GM18861 (cell line): Measurements from ENCODE around the gene ST6GALNAC6.
A peak's percentile ranks its signal among the peaks of the same experiment; 100 is the strongest.
"Not testable (repeated sequence)": the region's sequence is repeated elsewhere in the genome, so short reads cannot be mapped to it uniquely, and the experiment has no call there.

Experiments used
- ATAC-seq: cut with Tn5 transposase; IDR thresholded peaks from one replicate; pipeline ENCODE4 v1.9.1; 2021; ENCODE audit not compliant: unreplicated experiment

ST6GALNAC6 gene

DNA sequence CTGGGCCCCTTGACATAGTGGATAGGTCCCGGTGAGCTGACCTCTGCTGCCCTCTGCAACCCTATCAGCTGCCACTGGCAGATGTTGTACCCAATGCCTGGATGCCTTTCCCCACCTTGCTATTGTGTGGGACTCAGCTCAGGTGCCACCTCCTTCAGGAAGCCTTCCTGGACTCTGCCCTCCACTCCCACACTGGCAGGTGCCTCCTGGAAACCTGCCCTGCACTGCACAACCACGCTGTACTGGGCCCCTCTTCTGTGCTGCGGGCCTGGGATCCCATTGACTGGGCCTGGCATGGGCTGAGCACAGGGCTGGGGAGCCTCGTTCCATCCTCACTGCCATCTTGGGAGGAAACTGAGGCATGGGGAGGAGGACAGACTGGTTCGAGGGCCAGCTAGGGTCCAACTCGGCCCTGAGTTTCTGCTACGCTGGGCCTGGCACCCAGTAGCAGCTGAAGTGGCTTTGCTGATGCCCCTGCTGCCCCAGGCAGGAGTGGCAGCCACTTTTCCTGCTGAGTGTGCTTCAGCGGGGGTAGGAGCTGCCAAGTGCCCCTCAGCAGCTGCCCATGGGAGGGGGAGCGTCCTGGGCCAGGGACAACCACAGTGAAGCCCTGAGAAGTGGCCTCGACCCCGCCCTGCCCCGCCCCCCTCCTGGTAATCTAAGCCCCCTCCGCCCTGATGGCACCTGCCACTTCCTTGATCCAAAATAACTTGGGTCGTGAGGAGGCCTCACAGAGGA, 23.2 kb downstream of the ST6GALNAC6 start:
- no peak for ATAC-seq

DNA sequence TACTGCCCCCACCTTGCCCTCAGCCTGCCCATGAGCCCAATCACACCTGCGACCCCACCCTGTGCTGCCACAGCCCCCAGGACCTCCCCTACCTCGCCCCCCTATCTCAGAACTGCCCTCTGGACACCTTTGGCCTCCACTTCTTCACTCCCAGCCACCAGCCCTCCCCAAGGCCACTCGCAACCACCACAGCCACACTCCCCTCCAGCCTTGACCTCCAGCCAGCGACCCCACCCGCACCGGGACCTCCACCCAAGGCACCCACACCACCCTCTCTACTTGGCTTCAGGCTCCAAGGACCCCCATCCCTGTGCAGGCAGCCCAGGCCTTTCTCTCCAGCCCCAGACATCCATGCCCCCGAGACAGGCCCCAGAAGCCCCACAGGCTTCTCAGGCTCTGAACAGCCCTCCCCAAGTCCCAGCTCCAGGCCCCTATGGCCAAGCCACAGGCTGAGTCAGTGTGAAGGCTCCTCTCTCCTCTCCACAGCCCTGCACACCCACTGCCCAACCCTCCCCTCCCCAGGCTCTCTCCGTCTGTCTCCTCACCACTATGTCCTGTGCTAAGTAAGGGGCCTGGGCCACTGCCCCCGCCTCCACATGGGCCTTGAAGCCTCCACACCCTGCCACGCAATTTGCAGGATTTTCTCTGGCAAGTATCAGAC, 24.0 kb downstream of the ST6GALNAC6 start:
- no peak for ATAC-seq

DNA sequence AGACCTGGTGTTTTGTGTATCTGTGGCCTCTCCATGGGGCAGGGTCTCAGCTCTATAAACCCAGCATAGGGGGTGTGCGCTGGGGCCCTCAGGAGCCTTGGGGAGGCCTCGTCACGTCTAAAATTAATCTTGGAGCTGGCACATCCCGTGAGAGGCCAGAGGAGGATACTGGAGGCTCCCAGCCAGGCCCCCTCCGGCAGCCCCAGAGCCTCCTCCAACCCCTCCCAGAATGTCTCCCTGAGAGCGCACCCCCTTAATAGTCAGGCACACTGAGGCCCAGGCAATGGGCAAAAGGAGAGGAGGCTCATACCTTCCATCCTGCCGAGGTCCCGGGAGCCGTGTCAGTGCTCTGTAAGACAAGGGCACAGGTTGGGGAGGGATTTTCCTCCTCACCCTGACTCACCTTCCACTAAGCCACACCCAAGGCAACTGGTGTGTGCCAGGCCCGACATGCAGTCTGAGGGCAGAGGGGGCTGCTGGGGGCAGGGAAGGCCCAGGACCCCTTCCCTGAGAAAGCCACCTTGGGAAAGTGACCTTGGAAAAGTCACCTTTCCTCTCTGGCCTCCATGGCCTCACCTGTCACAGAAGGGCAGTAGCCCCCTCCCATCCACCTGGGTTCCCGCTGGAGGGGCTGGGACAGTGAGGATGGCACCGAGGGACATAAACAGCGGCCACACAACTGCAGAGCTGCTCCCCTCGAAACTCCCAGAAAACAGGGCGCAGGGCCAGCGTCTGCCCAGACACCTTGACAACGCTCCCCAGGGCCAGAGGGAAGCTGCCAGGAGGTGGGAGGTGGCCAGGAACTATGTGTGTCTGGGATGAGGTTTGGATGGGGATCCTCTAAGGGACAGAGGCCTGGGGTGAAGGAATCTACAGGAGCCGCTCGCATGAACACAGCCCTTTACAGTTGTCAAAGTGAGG, 24.8 kb downstream of the ST6GALNAC6 start:
- no peak for ATAC-seq

DNA sequence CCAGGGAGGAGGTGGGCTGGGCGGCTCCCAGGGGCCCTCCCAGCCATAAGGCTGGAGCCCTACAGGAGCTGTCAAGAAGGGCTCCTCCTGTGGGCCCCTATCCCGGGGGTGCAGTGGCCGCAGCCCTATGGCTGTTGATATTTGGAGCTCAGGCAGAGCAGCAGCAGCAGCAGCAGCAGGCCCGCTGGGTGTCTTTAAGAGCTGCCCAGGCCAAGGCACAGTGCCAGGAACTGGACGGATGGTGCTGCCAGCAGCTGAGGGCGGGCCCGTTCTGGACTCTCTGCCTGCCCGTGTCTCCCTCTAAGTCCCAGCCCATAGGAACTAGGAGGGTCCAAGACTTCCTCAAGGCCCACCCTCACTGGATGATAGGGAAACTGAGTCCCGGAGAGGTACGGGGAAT, 25.5 kb downstream of the ST6GALNAC6 start:
- ATAC-seq = no peak

DNA sequence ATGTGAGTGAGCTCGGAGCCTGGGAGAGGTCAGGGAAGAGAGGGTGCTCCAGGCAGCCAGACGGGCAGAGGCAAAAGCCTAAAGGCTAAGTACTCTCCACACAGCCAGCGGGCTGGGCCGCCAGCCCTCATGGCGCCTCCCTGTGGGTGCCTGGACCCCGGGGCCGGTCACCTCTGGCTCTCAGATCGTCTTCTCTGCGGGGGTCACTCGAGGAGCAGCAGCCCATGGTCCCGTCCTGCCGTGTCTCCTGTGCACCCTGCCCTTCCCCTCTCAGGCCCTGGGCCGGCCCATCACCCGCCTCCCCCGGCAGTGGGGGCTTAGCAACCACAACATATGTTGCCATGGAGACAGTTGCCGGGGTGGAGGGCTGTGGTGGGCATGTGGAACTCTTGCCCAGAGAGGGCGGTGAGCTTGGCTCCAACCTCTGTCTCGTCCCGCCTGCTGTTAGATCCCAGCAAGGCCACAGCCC, 26.1 kb downstream of the ST6GALNAC6 start:
- no peak for ATAC-seq

DNA sequence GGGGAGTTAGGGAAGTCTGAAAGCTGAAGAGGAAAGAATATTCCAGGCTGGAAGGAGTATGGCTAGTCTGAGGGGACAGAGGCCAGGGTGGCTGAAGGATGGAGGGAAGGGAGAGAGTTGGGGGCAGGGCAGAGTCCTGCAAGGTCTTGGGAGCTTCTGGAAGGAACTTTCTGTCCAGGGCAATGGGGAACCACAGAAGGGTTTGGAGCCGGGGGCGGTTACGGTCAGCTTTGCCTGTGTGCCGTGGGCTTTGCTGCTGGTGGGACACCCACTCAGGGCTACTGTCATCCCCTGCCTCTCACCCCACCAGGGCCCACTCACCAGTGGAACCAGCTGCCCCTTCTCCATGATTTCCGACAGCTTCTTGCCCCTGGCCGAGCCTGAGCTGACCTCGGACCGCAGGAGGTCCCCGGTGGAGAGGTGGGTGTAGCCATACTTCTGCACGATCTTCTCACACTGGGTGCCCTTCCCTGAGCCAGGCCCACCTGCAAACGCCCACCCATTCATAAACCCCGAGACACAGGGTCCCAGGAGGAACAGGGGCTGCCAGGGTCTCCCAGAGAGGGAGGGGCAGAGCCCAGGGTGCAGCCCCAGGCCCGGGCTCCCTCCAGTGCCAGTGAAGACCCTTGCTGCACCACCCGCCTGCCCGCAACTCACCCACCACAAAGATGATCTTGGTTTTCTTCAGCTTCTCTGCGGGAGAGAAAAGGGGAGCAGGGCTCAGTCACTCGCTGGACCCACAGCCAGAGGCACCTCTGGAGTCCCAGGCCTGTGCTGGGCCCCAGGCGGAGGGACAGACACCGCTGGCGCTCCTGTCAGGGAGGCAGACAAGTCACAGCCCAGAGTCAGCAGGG, 26.8 kb downstream of the ST6GALNAC6 start:
- no peak for ATAC-seq

DNA sequence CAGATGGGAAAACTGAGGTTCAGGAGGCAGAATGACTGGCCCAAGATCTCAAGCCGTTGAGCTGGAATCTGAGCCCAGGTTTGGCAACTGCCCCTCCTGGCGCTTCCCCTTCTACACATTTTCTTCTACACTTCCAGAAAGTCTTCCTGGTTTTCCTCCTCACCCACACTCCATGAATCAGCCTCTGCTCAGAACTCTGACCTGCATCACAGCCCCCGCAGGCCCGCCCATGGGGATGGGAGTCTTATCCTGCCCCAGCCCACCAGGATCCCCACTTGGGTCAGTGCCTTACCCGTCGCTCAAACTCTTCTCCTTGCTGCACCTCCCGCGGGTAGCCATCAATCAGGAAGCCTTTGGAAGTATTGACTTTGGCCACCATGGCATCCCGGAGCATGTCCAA, 27.9 kb downstream of the ST6GALNAC6 start:
- no peak for ATAC-seq

DNA sequence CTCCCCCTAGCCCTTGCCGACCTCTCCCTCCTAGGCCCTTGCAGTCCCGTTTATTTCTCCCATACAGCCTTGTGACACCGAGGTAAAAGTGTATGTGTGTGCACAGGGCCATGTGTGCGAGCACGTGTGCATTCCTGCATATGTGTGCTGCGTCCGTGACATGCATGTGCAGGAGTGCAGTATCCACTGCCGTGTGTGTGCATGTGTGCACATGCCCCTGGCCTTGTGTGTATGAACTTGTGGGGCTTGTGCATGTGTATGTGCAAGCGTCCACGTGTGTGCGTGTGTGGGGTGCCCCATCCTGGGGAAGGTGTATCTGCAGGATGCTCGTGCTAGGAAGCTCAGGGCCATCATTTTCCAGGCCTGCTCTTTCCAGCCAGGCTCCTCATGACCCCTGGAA, 28.5 kb downstream of the ST6GALNAC6 start:
- no peak for ATAC-seq

DNA sequence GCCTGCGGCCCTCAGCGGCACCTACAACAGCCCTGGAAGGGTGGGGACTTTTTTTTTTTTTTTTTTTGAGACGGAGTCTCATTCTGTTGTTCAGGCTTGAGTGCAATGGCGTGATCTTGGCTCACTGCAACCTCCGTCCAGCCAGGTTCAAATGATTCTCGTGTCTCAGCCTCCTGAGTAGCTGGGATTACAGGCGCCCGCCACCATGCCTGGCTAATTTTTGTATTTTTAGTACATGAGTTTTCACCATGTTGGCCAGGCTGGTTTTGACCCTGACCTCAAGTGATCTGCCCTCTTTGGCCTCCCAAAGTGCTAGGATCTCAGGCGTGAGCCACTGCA, 29.3 kb downstream of the ST6GALNAC6 start:
- ATAC-seq = not testable (repeated sequence)

DNA sequence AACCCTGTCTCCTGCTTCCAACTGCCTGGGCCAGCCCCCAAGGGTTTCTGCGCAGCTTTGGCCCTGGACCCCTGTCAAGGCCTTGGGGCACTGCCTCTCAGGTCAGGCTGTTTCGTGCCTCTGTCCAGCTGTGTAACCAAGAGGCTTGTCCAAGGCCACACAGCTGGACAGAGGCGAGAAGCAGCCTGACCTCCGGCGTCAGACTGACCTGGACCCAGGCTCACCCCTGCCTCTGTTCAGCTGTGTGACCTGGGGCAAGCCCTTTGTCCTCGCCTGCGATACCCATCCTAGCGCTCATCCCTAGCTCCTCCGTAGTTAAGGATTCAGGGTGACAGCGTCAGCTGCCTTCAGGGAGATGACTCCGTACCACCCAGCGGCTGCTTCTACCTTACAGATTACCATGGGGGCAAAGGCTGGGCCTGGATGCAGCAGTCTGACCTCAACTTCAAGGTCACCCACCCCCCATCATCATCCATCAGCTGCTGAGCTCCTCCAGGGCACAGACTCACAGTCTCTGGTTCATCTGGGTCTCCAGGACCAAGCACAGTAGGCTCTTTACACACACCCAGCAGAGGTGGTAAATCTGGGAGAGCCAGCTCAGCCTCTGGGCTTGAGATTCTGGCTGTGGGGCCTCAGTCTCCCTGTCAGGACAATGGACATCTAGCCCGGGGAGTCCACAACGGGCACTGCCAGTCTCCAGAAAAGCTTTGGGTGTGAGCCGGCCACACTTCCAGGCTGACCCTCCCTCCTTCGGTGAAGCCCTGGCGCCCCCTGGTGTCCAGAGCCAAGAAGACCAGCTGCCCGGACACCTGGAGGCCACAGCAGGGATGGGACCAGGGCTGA, 29.9 kb downstream of the ST6GALNAC6 start:
- peak; percentile 41 for ATAC-seq

DNA sequence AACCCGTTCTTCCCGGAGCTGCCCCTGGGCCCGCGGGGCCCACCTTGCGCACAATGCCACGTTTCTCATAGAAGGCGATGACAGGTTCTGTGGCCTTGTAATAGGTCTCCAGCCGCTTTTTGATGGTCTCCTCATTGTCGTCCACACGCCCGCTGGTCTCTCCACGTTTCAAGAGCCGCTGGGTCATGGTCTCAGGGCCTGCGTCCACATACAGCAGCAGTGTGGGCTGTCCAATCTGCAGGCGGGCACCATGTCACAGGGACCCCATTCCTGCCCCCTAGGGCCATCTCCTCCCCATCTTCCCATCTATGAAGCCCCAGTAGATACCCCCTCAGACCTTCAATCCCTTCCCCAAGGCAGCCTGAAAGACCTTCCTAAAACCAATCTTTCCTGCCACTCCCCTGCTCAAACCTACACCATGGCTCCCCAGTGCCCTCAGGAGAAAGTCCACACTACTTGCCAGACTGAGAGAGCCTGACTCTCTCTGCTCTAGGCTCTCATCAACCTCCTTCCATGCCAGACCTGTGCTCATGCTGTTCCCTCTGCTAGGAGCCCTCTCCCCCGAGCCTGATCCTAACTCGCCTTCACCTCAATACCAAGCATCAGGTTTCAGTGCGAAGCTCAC, 31.0 kb downstream of the ST6GALNAC6 start:
- no peak for ATAC-seq

DNA sequence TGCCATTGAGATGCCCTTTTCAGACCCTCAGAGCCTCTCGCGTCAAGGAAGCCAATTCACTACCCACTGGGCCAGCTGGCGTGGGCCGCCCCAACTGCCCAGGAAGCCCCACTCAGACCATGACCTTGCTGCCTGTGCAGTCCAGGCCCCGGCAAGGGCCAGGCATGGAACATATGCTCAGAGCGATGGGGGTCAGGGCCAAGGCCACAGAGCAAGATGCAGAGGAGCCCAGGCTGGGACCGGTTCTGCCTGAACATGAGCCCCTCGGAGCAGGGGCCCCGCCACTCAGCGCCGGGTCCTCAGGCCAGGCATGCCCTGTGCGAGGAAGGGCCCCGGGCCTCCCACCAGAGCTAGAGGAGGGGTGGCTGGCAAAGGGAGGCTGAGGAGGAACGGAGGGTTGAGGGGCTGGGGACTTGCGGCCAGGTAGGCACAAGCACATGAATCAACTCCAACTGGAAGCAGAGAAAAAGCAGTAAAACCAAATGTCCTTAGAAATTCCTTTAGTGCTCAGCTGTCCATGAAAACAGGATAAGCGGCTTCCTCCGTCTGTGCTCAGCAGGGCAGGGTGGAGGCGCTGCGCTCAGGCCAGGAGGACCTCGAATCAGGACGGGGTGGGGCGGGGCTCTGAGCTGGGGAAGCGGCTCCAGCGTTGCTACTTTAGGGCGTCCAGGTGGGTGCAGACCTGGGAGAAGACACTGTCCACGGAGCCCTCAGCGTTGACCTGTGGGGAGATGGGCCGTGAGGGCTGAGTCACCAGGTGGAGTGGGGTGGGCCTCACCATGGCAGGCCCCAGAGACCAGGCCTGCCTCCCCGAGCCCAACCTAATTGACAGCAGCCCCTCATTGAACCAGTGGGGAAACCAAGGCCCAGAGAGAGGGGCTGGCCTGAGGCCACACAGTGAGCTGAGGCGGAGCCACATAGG, 31.8 kb downstream of the ST6GALNAC6 start:
- no peak for ATAC-seq

DNA sequence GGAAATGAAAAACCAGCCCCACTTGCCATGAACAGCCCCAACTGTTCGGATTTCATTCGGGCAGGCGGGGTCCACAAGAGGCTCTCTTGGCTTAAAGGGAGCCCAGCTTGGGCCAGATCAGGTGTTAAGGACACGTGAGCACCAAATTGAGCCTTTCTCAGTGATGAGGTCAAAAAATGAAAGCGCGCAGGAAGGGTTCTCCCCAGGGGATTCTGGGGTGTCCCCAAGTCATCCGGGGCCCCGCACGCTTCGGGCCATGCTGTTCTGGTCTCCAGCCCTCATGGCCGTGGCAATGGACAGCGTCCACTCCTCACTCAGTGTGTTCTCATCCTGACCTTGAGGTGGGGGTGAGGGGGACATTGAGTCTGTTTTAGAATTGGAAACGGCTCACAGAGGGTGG, 32.9 kb downstream of the ST6GALNAC6 start:
- ATAC-seq = peak; percentile 33

DNA sequence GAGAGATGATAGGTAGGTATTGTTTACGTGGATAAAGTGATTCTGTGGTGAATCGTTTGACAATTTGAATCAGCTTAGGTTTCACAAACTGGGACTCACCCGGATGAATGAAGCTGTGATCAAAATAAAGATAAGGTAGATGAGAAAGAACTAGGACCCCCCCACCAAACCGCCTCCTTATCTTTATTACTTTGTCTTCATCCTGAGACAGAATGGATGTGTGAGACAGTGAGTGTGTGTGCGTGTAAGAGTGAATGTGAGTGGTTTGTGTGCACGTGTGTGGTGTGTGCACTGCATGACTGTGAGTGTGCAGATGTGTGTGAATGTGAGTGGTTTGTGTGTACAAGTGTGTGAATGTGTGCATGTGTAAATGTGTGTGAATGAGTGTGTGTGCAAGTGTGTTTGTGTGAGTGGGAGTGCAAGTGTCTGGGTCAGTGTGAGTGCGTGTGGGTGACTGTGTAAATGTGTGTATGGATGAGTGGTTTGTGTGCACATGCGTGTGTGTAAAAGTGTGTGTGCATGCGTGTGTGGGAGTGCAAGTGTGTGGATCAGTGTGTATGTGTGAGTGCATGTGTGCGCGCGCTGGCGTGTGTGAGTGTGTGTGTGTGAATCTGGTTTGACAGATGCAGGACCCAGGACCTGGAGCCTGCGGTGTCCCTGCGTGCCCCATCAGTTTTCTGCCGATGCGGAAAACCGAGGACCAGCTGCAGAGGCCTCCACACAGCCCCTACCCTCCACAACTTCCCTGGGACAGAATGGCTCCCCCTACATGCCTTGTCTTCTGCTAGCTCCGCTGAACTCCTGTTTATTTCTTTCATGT, 33.5 kb downstream of the ST6GALNAC6 start:
- ATAC-seq = no peak

DNA sequence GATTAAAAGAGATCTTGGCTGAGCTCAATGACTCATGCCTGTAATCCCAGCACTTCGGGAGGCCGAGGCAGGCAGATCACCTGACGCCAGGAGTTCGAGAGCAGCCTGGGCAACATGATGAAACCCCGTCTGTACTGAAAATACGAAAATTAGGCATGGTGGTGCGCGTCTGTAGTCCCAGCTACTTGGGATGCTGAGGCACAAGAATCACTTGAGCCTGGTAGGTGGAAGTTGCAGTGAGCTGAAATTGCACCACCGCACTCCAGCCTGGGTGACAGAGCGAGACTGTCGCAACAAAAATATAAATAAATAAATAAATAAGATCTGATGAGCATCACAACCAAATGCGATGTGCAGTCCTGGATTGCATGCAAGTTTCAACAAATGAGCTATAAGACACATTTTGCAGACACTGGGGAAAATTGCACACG, 36.2 kb downstream of the ST6GALNAC6 start:
- ATAC-seq = no peak

DNA sequence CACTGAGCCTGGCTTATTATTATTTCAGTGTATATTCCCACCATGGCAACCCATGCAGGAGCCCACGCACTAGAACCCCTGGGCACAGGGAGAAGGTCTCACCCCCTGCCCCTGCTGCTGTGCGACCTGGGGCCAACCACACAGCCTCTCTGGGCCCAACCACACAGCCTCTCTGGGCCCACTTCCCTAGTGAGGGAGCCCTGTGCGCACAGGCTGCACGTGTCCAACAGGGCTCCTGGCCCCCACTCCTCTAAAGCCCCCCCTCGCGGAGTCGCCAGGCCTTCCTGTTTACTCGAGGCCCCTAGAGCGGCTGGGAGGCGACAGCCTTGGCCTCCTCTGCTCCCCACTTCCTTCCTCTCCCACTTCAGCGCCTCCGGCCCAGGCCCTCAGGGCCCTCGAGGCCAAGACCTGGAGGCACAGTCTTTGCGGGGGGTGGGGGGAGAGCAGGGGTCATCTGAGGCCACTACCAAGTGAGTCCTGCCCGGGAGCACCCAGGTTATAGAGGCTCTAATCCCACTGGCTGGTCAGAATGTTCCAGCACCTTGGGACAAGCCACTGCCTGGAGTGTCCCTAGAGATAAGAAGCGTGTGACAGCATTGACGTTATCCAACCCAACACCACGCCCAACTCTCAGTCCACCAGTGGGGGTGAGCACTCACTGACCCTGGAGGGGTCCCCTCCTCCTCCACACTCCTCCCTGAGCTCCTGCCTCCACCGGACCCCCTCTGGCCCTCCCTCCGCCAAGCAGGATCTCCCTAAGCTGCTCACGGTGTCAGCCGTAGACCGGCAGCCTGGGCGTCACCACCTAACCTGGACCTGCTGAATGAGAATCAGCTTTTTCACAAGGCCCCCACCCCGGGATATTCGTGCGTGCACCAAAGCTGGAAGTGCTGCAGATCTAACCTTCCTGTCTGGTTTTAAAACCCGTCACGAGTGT, 37.1 kb downstream of the ST6GALNAC6 start:
- no peak for ATAC-seq
